ENCODE results near the gene IFRD1.

DNA sequence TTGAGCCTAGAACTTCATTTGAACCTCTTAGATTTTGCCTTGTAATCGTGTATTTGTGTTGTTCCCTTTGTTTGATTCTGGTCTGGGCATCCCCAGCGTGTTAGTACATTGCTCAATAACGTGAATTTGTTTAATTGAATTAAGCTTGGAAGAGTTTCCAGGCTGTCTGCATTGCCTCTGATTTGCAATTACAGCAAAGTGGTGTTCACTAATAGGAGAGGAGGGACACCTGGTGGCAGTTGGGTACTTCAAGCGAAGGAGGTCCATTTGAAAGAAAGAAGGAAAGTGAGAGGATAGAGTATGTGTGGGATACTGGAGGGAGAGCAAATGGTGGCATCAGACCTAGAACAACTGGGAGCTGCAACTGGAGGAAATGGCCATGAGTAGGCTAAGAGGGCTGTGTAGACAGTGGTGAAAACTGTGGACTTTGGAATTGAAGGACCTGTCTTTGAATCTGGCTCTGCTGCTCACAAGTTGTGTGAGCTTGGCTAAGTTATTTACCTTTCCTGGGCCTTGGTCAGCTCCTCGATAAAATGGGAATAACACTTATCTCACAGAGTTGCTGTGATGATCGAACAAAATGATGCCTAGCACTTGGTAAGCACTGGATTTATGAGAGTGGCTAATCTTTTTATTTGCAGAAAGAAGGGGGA is 45.7 kb downstream of the IFRD1 start:
- TF ChIP-seq, protein P1, sequence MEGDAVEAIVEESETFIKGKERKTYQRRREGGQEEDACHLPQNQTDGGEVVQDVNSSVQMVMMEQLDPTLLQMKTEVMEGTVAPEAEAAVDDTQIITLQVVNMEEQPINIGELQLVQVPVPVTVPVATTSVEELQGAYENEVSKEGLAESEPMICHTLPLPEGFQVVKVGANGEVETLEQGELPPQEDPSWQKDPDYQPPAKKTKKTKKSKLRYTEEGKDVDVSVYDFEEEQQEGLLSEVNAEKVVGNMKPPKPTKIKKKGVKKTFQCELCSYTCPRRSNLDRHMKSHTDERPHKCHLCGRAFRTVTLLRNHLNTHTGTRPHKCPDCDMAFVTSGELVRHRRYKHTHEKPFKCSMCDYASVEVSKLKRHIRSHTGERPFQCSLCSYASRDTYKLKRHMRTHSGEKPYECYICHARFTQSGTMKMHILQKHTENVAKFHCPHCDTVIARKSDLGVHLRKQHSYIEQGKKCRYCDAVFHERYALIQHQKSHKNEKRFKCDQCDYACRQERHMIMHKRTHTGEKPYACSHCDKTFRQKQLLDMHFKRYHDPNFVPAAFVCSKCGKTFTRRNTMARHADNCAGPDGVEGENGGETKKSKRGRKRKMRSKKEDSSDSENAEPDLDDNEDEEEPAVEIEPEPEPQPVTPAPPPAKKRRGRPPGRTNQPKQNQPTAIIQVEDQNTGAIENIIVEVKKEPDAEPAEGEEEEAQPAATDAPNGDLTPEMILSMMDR (conservative IDR thresholded peaks at IDR 0.05): peak; percentile 80
- TF ChIP-seq EZH2 (IDR thresholded peaks at IDR 0.05; ENCODE audit: low read depth): no peak

Data from PC-9 (cell line).